ENCODE measurements around the gene RNF2.
"Not testable (repeated sequence)": the region's sequence is repeated elsewhere in the genome, so short reads cannot be mapped to it uniquely, and the experiment has no call there.

RNF2 gene

GRCh38 chr1:185050823-185051451, 5.6 kb downstream of the RNF2 start:
- no peak for DNase-seq

GRCh38 chr1:185053204-185053603, 7.8 kb downstream of the RNF2 start:
- DNase-seq = no peak

- DNase-seq = no peak
Measured at GRCh38 chr1:185054365-185055060, 9.2 kb downstream of the RNF2 start.

DNA sequence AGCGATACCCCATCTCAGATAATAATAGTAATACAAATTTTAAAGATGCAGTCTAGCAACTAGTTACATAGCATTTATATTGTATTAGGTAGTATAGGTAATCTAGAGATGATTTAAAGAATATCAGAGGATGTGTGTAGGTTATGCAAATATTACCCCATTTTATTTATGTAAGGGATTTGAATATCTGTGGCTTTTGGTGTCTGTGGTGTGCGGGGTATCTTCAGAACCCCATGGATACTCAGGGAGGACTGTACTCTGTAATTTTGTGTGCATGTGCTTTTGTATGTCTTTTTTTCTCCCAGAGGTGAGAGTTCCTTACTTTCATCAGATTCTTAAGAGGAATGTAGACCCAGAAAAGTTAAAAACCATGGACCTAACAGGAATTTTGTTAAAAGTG, 12.8 kb downstream of the RNF2 start:
- DNase-seq = no peak

DNA sequence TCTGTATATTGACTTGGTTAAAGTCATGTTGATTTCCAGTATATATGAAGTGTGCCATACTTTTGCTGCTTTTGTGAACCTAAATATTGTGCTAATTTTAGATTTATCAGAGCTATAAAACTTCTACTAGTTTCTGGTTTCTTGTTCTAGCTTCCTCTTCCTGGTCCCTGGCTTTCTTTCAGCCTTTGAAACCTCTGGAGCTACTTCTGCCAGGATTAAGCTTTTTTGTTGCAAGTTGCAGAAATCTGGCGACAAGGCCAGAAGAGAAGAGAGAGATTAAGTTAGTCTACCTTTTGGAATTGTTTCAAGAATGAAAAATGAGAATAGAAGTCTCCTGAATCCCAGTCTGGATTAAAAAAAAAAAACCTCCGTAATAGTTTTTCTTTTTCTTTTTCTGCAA, 13.5 kb downstream of the RNF2 start:
- no peak for DNase-seq

GRCh38 chr1:185059950-185060571, 14.7 kb downstream of the RNF2 start:
- no peak for DNase-seq

DNA sequence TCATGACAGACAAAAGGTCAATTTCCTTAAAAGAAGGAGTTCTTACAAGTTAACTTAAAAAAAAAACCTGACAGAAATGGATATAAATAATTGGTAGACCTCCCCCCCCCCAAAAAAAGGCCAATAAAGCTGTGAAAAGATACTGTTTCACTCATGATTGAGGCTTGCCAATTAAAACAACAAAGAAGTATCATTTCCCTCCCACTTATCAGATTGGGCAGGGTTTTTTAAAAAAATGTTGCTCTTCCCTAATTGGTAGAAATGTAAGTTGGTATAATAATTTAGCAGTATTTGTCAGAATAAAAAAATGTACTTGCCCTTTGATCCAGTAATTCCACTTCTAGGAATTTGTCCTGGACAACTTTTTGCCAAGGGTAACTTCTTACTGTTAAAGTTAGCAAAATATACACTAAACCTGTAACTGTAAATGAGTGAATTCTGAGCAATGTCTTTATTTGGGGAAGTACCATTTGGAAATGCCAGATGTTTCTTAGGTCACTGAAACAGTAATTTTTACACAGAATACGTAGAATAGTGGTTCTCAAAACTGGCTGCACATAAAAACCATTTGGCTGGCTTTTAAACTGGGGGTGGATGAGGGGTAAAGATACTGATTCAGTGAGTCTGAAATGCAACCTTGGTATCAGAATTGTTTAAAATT, 17.5 kb downstream of the RNF2 start:
- no peak for DNase-seq

GRCh38 chr1:185063719-185064118, 18.4 kb downstream of the RNF2 start:
- no peak for DNase-seq

- DNase-seq = not testable (repeated sequence)
Measured at GRCh38 chr1:185065006-185065405, 19.6 kb downstream of the RNF2 start.

DNA sequence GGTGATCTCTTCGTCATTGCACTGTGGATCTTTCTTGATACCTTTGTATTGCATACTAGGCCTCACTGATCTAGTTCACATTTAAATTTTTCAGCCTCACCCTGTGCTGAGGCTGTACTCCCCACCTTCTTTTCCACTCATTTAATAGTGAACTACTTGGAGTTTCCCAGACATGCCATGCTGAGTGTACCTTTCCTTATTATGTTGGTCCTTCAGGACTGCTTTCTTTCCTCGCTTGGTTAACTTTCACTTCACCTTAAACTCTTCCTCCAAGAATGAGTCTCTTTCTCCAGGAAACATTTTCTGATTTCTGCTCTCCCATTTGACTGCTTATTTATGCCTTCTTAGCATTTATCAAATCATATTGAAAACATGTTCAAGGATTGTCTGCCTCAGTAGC, 20.8 kb downstream of the RNF2 start:
- DNase-seq = no peak

DNA sequence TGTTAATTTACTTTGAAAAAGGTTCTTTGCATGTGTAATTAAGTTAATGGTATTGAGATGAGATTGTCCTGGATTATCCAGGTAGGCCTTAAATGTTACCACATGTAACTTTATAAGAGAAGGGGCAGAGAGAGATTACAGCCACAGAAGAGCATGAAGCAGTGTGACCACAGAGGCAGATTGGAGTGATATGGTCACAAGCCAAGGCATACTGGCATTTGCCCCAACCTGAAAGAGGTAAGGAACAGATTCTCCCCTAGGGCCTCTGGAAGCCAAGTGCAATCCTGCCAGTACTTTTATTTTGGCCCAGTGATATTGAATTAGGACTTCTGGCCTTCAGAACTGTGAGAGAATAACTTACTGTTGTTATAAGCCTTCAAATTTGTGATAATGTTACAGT, 23.0 kb downstream of the RNF2 start:
- no peak for DNase-seq

DNA sequence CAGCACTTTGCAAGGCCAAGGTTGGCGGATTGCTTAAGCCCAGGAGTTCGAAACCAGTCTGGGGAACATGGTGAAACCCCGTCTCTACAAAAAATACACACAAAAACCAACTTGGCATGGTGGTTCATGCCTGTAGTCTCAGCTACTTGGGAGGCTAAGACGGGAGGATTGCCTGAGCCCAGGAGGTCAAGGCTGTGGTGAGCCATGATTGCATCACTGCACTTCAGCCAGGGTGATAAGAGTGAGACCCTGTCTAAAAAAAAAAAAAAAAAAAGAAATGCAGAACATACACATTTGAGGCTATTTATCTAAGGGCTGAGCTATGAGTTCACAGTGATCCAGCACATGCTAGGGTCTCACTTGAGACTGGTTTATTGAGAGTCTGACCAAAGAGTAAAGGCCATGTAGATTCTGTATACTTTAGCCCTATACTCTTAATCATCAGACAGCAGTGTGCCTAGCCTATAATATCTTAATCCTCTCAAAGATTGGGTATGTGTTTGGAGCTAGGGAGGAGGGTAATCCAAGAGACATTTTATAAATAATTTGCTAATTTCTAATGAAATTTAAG, 23.9 kb downstream of the RNF2 start:
- no peak for DNase-seq

GRCh38 chr1:185070051-185070450, 24.7 kb downstream of the RNF2 start:
- no peak for DNase-seq

DNA sequence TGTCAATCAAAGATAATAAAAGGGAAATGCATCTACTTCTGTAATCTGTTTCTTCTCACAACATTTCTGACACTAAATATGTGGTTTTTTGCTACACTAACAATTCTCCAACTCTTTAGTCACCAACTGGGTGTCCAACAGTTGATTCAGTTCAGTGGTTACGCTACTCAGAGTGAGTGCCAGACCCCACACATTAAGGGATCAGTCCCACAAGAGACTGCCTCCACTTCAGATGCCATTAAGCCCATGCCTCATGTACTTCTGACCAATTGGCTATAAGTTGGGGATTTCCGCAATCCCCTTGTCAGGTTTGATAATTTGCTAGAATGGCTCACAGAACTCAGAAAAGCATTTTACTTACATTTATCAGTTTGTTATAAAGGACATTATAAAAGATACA, 28.4 kb downstream of the RNF2 start:
- DNase-seq = no peak

- DNase-seq = no peak
Measured at GRCh38 chr1:185074307-185074706, 28.9 kb downstream of the RNF2 start.

DNA sequence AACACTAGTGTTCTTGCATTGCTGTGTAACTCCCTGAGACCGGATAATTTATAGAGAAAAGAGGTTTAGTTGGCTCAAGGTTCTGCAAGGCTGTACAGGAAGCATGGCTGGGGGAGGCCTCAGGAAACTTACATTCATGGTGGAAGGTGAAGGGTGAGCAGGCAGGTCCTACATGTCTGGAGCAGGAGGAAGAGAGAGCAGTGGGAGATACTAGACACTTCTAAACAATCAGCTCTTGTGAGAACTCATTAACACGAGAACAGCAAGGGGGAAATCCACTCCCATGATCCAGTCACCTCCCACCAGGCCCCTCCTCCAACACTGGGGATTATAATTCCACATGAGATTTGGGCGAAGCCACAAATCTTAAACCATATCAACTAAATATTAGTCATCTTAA, 30.1 kb downstream of the RNF2 start:
- no peak for DNase-seq

- DNase-seq = no peak
Measured at GRCh38 chr1:185077374-185077773, 32.0 kb downstream of the RNF2 start.

DNA sequence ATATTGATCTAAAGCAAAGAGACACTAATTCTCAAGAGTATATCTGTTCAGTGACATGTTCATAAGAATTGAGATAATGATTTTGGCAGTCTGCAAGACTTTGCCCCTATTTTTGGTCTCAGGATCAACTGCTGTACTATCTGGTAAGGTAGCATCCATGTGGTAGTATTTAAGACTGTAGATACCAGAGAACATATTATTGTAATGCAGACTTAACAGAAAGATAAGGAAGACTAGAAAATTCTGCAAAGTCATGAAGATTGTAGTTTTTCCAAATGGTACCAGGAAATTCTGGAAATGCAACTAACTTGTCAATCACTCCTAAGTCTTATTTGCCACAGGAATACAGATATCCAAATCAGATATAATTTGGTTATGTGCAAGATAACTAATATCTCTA, 35.1 kb downstream of the RNF2 start:
- no peak for DNase-seq

DNA sequence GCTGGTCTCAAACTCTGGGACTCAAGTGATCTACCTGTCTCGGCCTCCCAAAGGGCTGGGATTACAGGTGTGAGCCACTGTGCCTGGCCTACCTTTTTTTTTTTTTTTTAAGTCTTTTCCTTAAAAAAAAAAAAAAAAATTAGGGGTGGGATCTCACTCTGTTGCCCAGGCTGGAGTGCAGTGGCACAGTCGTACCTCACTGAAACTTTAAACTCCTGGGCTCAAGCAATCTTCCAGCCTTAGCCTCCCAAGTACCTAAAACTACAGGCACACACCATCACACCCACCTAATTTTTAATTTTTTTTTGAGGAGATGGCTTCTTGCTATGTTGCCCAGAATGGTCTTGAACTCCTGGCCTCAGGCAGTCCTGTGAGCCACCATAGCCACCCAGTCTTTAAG, 38.5 kb downstream of the RNF2 start:
- no peak for DNase-seq

- no peak for DNase-seq
Measured at GRCh38 chr1:185087101-185087500, 41.7 kb downstream of the RNF2 start.

DNA sequence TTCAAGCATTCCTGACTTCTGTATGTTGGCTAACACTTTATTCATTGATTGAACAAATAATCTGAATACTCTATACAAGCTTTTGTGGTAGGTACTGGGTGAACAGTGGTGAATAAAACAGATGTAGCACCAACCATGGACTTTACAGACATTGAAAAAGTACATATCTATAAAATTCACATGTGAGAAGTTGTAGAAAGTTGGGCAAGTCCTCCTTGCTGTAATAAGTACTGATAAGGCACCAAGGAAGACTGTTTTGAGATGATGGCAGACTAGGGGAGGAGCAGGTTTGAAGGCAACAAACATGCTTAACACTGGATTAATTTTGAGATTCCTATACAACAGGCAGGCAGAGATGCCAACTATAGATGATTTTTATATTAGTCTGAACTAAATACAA, 42.4 kb downstream of the RNF2 start:
- DNase-seq = no peak

DNA sequence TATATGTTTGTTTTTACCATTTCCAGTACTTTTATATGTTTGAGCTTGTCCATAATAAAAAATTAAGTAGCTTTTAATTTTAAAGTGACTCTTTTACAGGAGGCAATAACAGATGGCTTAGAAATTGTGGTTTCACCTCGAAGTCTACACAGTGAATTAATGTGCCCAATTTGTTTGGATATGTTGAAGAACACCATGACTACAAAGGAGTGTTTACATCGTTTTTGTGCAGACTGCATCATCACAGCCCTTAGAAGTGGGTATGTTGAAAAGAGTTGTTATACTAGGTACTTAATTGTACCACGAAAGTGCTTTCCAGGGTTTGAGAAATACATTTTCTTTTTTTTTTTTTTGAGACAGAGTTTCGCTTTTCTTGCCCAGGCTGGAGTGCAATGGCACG, 46.1 kb downstream of the RNF2 start:
- no peak for DNase-seq

GRCh38 chr1:185094761-185095160, 49.4 kb downstream of the RNF2 start:
- DNase-seq = no peak

DNA sequence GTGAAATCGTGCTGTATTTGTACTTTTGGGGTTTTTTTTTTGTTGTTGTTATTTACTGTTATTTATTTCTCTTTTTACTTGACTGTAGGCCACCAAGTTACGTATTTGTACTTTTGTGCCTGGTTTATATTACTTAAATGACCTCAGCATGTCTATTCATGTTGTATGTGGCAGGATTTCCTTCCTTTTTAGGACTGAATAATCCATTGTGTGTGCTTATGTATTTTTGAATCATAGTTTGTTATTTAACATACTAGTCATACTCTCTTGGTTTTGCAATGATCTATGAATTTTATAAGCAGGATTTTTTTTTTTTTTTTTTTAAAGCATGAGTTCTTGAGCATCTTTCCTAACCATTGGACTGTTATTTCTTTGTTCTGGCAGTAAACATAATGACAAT, 51.2 kb downstream of the RNF2 start:
- no peak for DNase-seq
